Mucosa of descending colon (tissue), 3 donors: Measurements from ENCODE around the gene MRPL12. TPM values are rescaled to one million over a fixed set of nuclear protein-coding genes. Genes with fewer than 3 reads are reported as not detected.
A peak's percentile ranks its signal among the peaks of the same experiment; 100 is the strongest.

Experiments
- ATAC-seq: fragments of 200-7000 bp; cut with Tn5 transposase; one replicate; pipeline ENCODE4 v1.9.1; 2020; ENCODE audit warnings: mild to moderate bottlenecking, moderate library complexity
- DNase-seq, 3 donors: peaks; one replicate each; pipeline ENCODE4 v3.0.0-alpha.2; 2020
- H3K36me3 ChIP-seq: fragments of 200-600 bp; one replicate; pipeline ENCODE4 v1.8.0; 2021; ENCODE audit warnings: low read depth, mild to moderate bottlenecking
- H3K4me1 ChIP-seq: fragments of 200-600 bp; one replicate; pipeline ENCODE4 v1.8.0; 2021; ENCODE audit warnings: low read depth, mild to moderate bottlenecking
- H3K4me3 ChIP-seq: fragments of 200-600 bp; one replicate; pipeline ENCODE4 v1.8.0; 2021; ENCODE audit warnings: mild to moderate bottlenecking
- H3K9me3 ChIP-seq: fragments of 200-600 bp; one replicate; pipeline ENCODE4 v1.8.0; 2021; ENCODE audit warnings: mild to moderate bottlenecking
- intact Hi-C, 2 donors: fragments of 100-400 bp; cut with DNase I in 1 of 2; cut with micrococcal nuclease in 1 of 2; formaldehyde crosslinking; loops; one replicate each; pipeline versions ENCODE4 v1.11.0 to v1.11.1; 2022; cut with DNase I, micrococcal nuclease
- total RNA-seq, 3 donors: library from RNA; stranded (reverse); fragmentation: NEBNext Ultra II Directional in 2 of 3; extraction: Animal tissue kit (Norgen Biotek cat#: 25700) in 2 of 3; gene quantifications; one replicate each; pipeline versions ENCODE4 v1.2.1 to v1.2.4, GENCODE V29; 2021 to 2023
- TF ChIP-seq, protein P1 (sequence below): fragments of 200-600 bp; IDR thresholded peaks from one replicate; pipeline ENCODE4 v1.8.0; 2022; ENCODE audit warnings: antibody characterized with exemption, mild to moderate bottlenecking
- donor health status: DM: no; HTN: no; CAD: no; lungs with moderate emphysema.
- donor health status: DM: no; HTN: no; CAD: no.
- donor health status: DM: no; HTN: yes; CAD: no.

Gene MRPL12
- total RNA-seq, 3 donors from 2014 or later, result 69.0 to 109 (median 108) TPM

DNA sequence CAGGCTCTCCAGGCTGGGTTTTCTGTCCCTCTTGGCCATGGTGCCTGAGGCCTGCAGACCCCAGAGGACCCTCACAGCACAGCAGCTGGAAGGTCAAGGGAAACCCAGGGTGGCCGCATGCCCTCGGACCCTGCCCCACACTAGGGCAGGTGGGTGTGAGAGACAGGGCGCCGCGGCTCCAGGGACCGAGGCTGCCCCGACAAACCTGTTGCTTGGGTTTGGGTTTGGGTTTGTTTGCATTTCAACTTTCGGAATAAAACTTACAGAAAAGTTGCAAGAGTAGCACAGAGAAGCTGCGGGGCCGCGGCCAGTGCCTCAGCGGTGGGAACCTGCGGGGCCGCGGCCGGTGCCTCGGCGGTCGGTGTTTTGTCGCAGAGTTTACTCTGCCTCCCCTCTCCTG, 11.6 kb upstream of the MRPL12 start:
- DNase-seq (no peak), ATAC-seq (no peak)
- TF ChIP-seq, protein P1, sequence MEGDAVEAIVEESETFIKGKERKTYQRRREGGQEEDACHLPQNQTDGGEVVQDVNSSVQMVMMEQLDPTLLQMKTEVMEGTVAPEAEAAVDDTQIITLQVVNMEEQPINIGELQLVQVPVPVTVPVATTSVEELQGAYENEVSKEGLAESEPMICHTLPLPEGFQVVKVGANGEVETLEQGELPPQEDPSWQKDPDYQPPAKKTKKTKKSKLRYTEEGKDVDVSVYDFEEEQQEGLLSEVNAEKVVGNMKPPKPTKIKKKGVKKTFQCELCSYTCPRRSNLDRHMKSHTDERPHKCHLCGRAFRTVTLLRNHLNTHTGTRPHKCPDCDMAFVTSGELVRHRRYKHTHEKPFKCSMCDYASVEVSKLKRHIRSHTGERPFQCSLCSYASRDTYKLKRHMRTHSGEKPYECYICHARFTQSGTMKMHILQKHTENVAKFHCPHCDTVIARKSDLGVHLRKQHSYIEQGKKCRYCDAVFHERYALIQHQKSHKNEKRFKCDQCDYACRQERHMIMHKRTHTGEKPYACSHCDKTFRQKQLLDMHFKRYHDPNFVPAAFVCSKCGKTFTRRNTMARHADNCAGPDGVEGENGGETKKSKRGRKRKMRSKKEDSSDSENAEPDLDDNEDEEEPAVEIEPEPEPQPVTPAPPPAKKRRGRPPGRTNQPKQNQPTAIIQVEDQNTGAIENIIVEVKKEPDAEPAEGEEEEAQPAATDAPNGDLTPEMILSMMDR, result no peak
- intact Hi-C loops, result no loop called here
- Histone ChIP-seq H3K4me1 (no peaks in the 10 kb centered on the region), H3K4me3 (no peak overlapping the region), H3K9me3 (no peaks in the 10 kb centered on the region), H3K36me3 (peaks cover 39% of the 10 kb centered on the region)

GRCh38 chr17:81693509-81694210, 9.5 kb upstream of the MRPL12 start:
- no peaks in the 10 kb centered on the region for H3K9me3 ChIP-seq
- DNase-seq (no peak), ATAC-seq (no peak)
- intact Hi-C loops, result no loop called here
- TF ChIP-seq, protein P1, result no peak
- H3K4me3 ChIP-seq, result no peak overlapping the region
- no peaks in the 10 kb centered on the region for H3K4me1 ChIP-seq
- peaks cover 32% of the 10 kb centered on the region for H3K36me3 ChIP-seq

- Histone ChIP-seq H3K9me3 (no peaks in the 10 kb centered on the region), H3K4me3 (no peak overlapping the region), H3K36me3 (peaks cover 31% of the 10 kb centered on the region), H3K4me1 (no peaks in the 10 kb centered on the region)
- DNase-seq (no peak), ATAC-seq (no peak)
- TF ChIP-seq, protein P1, result no peak
- intact Hi-C loops, result no loop called here
Observed at GRCh38 chr17:81694810-81695209, 8.4 kb upstream of the MRPL12 start.

DNA sequence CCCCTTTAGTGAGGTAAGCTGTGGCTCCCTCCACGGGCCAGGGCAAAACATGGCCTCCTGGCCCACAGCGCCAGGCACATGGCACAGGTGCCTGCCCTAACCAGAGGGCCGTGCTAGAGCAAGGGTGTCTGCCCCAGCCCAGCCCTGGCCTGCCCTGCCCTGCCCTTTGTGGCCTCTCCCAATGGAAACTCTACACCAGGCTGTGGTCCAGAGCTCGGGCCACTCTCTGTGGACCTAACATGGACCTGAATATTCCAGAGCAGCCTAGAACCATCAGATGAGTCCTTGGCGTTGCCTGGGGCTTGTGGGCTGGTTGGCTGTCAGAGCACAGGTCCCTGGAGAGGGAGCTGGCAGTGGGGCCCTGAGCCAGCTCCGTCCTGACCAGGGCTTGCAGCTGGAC, 8.0 kb upstream of the MRPL12 start:
- peaks cover 31% of the 10 kb centered on the region for H3K36me3 ChIP-seq
- TF ChIP-seq, protein P1, result no peak
- no peak for DNase-seq
- ATAC-seq, result peak; percentile 9
- no peaks in the 10 kb centered on the region for H3K9me3 ChIP-seq
- no peak overlapping the region for H3K4me3 ChIP-seq
- intact Hi-C loops, result no loop called here
- no peaks in the 10 kb centered on the region for H3K4me1 ChIP-seq

DNA sequence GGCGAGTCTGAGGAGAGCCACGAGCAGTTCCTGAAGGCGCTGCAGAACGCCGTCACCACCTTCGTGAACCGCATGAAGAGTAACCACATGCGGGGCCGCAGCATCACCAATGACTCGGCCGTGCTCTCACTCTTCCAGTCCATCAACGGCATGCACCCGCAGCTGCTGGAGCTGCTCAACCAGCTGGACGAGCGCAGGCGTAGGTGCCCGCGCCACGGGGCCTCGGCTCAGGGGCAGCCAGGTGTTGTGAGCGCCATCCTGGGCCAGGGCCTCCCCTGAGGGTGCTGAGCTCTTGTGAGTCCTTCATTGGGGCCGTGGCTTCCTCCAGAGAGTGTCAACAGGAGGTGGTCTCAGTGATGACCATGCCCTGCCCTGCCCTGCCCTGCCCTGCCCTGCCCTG, 7.4 kb upstream of the MRPL12 start:
- TF ChIP-seq, protein P1, result no peak
- intact Hi-C loops, result no loop called here
- DNase-seq (no peak), ATAC-seq (no peak)
- Histone ChIP-seq H3K4me3 (no peak overlapping the region), H3K36me3 (peaks cover 31% of the 10 kb centered on the region), H3K4me1 (peaks cover under 1% of the 10 kb centered on the region), H3K9me3 (no peaks in the 10 kb centered on the region)
